ENCODE results near the gene SMYD3. TPM values are rescaled to one million over a fixed set of nuclear protein-coding genes. Genes with fewer than 3 reads are reported as not detected.
"Not testable (repeated sequence)": the region's sequence is repeated elsewhere in the genome, so short reads cannot be mapped to it uniquely, and the experiment has no call there.

Gene SMYD3
- total RNA-seq, 1 donor from 2014 or later = 5.6 TPM

GRCh38 chr1:246382589-246383238, 124.4 kb downstream of the SMYD3 start:
- DNase-seq (ENCODE audit: low spot score) = no peak
- intact Hi-C loops (cut with DNase I) = no loop called here

GRCh38 chr1:246381452-246381851, 125.6 kb downstream of the SMYD3 start:
- intact Hi-C loops (cut with DNase I) = no loop called here
- DNase-seq (ENCODE audit: low spot score) = no peak

DNA sequence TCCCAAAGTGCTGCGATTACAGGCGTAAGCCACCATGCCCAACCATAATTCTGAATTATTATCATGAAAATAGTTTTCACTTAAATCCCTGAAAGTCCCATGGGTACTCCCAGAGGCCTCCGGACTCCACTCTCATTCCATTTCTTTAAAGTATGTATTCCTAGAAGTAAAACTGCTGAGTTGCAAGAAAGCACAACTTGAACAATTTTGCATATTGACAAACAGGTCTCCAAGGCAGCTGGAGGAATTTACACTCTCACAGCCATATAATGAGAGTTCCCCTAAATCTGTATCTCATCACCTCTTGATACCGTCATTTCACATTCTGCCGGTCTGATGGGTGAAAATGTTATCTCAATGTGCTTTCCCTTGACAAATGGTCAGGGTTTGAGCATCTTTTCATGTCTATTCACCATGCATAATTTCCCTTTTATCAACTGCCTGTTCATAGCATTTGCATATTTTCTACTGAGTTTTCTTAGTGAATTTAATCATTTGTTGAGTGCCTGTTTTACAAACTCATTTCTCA, 129.4 kb downstream of the SMYD3 start:
- no peak for DNase-seq (ENCODE audit: low spot score)
- intact Hi-C loops (cut with DNase I) = no loop called here

DNA sequence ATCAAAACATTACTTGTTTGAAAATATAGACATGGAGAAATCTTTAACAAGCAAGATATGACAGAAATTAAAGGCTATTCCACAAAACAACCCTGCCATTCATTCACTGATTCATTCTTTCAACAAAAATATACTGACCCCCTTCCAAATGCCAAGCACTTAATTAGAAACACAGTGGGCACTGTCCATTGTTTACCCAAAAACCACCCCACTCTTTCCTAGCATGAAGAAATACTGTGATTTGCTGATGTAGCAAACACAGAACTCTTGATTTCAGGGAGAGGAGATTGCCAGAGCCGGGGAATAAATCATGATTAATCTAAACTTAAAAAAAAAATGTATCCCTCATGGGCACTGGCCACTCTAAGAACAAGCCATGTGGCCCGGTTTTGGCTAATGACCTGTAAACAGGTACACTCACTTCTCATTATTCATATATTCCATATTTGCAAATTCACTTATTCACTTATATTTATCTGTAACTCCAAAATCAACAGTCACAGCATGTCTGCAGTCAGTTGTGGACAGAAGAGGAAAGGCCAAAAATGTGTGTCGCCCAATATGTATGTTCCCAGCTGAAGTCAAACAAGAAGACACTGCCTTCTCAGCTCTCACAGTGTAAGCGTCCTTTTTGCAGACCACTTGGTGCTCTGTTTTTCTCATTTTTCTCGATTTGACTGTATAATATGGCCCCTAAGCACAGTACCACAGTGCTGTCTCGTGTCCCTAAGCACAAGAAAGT, 133.1 kb downstream of the SMYD3 start:
- intact Hi-C loops (cut with DNase I) = no loop called here
- no peak for DNase-seq (ENCODE audit: low spot score)

- intact Hi-C loops (cut with DNase I) = no loop called here
- DNase-seq (ENCODE audit: low spot score) = no peak
Observed at GRCh38 chr1:246372559-246372958, 134.5 kb downstream of the SMYD3 start.

DNA sequence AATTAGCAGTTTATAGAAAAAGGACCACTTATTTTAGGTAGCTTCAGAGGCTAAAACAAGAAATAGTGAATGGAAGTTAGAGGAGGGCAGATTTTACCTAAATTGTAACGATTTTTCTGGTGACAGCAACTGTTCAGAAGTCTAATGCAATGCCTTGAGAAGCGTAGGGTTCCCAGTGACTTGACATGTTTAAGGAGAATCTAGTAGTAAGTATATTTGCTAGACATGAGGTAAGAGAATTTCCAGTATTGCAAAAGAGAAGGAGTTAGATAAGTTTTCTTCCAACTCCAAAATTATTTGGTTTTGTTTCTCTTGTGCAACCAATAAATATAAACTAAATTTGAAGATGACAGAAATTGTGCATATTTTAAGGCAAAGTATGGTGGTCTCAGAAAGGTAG, 140.0 kb downstream of the SMYD3 start:
- no peak for DNase-seq (ENCODE audit: low spot score)
- intact Hi-C loops (cut with DNase I) = no loop called here

GRCh38 chr1:246365708-246366107, 141.4 kb downstream of the SMYD3 start:
- DNase-seq (ENCODE audit: low spot score) = no peak
- intact Hi-C loops (cut with DNase I) = no loop called here

- intact Hi-C loops (cut with DNase I) = no loop called here
- DNase-seq (ENCODE audit: low spot score) = no peak
Observed at GRCh38 chr1:246364415-246364941, 142.6 kb downstream of the SMYD3 start.

DNA sequence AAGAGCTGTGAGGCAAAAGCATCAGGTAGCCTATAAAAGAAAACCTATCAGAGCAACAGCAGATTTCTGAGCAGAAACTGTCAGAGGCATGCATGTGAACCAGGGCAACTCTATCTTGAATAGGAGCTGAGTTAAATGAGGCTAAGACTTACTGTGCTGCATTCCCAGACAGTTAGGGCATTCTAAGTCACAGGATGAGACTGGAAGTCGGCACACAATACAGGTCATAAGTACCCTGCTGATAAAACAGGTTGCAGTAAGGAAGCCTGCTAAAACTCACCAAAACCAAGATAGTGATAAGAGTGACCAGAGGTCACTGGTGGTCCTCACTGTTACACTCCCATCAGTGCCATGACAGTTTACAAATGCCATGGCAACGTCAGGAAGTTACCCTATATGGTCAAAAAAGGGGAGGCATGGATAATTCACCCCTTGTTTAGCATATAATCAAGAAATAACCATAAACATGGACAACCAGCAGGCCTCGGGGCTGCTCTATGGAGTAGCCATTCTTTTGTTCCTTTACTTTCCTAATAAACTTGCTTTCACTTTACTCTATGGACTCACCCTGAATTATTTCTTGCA, 150.0 kb downstream of the SMYD3 start:
- DNase-seq (ENCODE audit: low spot score); intact Hi-C loops (cut with DNase I): not testable (repeated sequence)

DNA sequence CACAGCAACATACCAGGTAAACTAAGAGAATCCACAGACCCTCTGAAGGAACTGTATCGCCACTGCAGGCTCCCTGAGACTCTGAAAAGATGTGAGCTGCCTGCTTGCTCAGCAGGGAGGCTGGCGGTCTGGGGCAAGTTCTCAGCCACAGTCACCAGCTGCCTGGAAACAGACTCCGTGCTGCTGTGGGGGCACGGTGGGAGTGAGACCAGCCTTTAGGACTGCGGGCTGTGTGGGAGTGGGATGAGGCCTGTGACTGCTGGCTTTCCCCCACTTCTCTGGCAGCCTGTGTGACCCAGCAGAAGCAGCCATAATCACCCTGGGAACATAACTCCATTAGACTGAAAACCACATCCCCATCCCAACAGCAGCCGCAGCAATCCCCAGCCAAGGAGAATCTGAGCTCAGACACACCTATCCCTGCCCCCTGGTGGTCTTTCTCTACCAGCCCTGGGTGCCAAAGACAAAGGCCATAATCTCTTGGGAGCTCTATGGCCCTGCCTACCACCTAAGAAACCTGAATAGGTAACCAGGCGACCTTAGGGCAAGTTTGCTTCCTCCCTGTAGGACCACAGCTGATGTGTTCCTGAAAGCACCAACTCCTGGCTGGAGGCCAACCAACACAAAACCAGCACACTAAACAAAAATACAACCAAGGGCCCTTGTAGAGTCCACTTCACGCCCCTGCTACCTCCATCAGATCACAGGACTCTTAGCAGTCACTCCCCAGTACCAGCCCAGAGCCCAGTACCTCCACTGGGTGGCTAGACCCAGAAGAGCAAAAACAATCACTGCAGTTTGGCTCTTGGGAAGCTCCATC, 151.5 kb downstream of the SMYD3 start:
- intact Hi-C loops (cut with DNase I) = no loop called here
- no peak for DNase-seq (ENCODE audit: low spot score)

DNA sequence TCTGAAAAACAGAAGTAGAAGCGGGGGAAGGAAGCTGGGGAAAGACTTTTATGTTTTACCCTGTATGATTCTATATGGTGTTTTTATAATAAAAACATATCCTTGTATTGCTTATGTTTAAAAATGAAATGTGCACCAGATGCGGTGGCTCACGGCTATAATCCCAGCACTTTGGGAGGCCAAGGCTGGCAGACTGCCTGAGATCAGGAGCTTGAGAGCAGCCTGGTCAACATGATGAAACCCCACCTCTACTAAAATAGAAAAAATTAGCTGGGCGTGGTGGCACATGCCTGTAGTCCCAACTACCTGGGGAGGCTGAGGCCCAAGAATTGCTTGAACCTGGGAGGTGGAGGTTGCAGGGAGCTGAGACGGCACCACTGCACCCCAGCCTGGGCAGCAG, 155.4 kb downstream of the SMYD3 start:
- DNase-seq (ENCODE audit: low spot score) = no peak
- intact Hi-C loops (cut with DNase I) = no loop called here

DNA sequence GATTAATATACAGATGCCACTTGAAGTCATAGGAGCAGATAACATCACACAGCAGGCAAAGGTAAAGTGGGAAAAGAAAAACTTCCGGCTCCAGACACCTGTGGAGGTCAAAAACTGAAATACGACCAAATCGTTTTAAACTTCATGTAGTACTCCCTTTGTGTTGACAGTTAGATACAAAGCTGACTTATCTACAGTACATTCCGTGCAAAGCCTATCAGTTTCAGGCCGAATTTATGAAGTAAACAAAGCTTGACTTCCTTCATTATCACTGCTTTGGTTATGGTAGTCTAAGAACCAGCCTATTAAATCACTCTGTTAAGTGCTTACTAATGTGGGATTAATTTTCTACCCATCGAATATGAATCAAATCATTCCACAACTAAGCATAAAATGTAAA, 156.3 kb downstream of the SMYD3 start:
- DNase-seq (ENCODE audit: low spot score) = no peak
- intact Hi-C loops (cut with DNase I) = no loop called here

GRCh38 chr1:246343937-246344336, 163.1 kb downstream of the SMYD3 start:
- no peak for DNase-seq (ENCODE audit: low spot score)
- intact Hi-C loops (cut with DNase I) = no loop called here

GRCh38 chr1:246343251-246343650, 163.8 kb downstream of the SMYD3 start:
- intact Hi-C loops (cut with DNase I) = no loop called here
- no peak for DNase-seq (ENCODE audit: low spot score)

- DNase-seq (ENCODE audit: low spot score) = no peak
- intact Hi-C loops (cut with DNase I) = no loop called here
Observed at GRCh38 chr1:246338546-246338945, 168.5 kb downstream of the SMYD3 start.

GRCh38 chr1:246338098-246338497, 169.0 kb downstream of the SMYD3 start:
- intact Hi-C loops (cut with DNase I) = no loop called here

DNA sequence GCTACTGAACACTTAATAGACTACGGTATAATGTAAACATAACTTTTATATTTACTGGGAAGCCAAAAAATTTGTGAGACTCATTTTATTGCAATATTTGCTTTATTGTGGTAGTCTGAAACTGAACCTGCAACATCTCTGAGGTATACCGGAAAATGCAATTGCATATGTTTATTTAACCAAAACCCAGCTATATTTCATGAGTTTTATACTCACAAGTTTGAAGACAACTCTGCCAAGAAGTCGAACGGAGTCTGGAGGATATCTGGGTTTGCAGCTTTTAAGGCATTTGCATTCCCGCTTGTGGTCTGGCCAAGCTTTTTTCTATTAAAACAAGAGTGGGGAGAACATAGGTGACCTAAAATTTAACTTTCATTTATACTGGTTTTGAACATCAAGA, 171.9 kb downstream of the SMYD3 start:
- DNase-seq (ENCODE audit: low spot score) = no peak
- intact Hi-C loops (cut with DNase I) = no loop called here

More at GRCh38 chr1:246338098-246338497, 169.0 kb downstream of the SMYD3 start:
- DNase-seq (ENCODE audit: low spot score) = no peak

GRCh38 chr1:246333855-246334254, 173.2 kb downstream of the SMYD3 start:
- DNase-seq (ENCODE audit: low spot score) = no peak
- intact Hi-C loops (cut with DNase I) = no loop called here

DNA sequence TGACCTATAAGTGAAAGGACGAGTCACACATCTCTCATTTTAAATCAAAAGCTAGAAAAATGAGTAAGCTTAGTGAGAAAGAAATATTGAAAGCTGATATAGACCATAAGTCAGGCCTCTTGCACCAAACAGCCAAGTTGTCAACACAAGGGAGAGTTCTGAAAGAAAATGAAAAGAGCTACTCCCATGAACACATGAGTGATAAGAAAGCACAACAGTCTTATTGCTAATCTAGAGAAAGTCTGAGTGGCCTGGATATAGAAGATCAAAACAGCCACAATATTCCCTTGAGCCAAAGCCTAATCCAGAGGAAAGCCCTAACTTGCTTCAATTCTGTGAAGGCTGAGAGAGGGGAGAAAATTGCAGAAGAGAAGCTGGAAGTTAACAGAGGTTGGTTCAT, 175.0 kb downstream of the SMYD3 start:
- DNase-seq (ENCODE audit: low spot score) = no peak
- intact Hi-C loops (cut with DNase I) = no loop called here

DNA sequence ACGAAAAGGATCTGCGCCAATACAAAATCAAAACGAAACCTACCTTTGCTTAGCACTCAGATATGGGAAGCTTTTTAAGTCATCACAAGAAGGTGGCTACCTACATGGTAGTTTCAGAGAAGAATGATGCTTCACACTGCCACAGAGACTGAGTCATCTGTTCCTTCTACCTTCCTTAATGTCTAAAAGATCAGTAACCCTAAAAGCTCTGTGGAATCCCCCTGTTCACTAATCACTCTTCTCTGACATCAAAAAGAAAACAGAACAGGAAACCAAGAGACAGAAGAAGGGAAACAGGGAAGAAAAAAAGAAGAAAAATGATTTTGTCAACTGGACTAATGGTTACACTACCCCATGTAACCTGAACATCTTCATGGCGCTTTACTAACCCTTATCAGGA, 177.2 kb downstream of the SMYD3 start:
- intact Hi-C loops (cut with DNase I) = no loop called here
- no peak for DNase-seq (ENCODE audit: low spot score)

Data from cardiac septum (tissue), 1 donor.